Gastrocnemius medialis (tissue), 4 donors: ENCODE results near the gene NAB2. TPM values are rescaled to one million over a fixed set of nuclear protein-coding genes. Genes with fewer than 3 reads are reported as not detected.

Source experiments
- ATAC-seq, 2 donors: fragments of 150-250 bp; one replicate each; pipeline ENCODE4 v1.9.1; 2016
- DNase-seq, 2 donors: peaks; one replicate each; pipeline ENCODE4 v3.0.0-alpha.2; 2019
- H3K27ac ChIP-seq, 4 donors: fragments of 200-600 bp; sonication (generic); 1 replicate in 1 of 4; 2 replicates in 3 of 4; pipeline ENCODE4 v1.5.1; 2016 to 2018; ENCODE audit warnings: mild to moderate bottlenecking in 2 of 4, moderate library complexity in 1 of 4
- H3K27me3 ChIP-seq, 3 donors: fragments of 200-600 bp; sonication (generic) in 2 of 3; 1 replicate in 1 of 3; 2 replicates in 2 of 3; pipeline versions ENCODE4 v1.5.1 to v1.6.0; 2016 to 2019; ENCODE audit warnings: mild to moderate bottlenecking in 1 of 3, moderate library complexity in 1 of 3
- H3K36me3 ChIP-seq, 2 donors: fragments of 200-600 bp; sonication (generic) in 1 of 2; one replicate each; pipeline ENCODE4 v1.5.1; 2017 to 2018
- H3K4me1 ChIP-seq, 2 donors: fragments of 200-600 bp; sonication (generic) in 1 of 2; one replicate each; pipeline ENCODE4 v1.5.1; 2016 to 2017; ENCODE audit warnings: mild to moderate bottlenecking in 2 of 2
- H3K4me3 ChIP-seq, 4 donors: fragments of 200-600 bp; sonication (generic) in 3 of 4; 1 replicate in 1 of 4; 2 replicates in 3 of 4; pipeline ENCODE4 v1.5.1; 2016 to 2019; ENCODE audit warnings: mild to moderate bottlenecking in 2 of 4
- H3K9me3 ChIP-seq, 3 donors: fragments of 200-600 bp; sonication (generic) in 2 of 3; 1 replicate in 1 of 3; 2 replicates in 2 of 3; pipeline ENCODE4 v1.5.1; 2016 to 2019
- POLR2A ChIP-seq, 2 donors: fragments of 450-650 bp; IDR thresholded peaks; one replicate each; pipeline ENCODE4 v1.6.1; 2017; ENCODE audit warnings: antibody characterized with exemption in 2 of 2, mild to moderate bottlenecking in 2 of 2, moderate library complexity in 2 of 2
- in situ Hi-C, 4 donors: fragments of 200-750 bp; cut with MboI; loops; one replicate each; pipeline versions ENCODE4 v1.15.0 to v1.8.0; 2017; ENCODE audit warnings: low sequenced_read_pairs in 4 of 4
- intact Hi-C: fragments of 100-400 bp; cut with DNase I; formaldehyde crosslinking; loops from one replicate; pipeline ENCODE4 v1.15.1; 2023; ENCODE audit warnings: low total_unique reads
- total RNA-seq, 4 donors: library from RNA; depleted of rRNA; stranded (reverse); fragments of >200 nt; gene quantifications; one replicate each; pipeline versions ENCODE4 v1.1.0 to v1.2.3, GENCODE V29; 2016
- TF ChIP-seq, protein P1 (sequence below), 5 experiments: fragments of 450-650 bp in 3 of 5; fragments of 200-600 bp in 2 of 5; sonication (generic) in 2 of 5; IDR thresholded peaks in 4 of 5; conservative IDR thresholded peaks in 1 of 5; 1 replicate in 4 of 5; 2 replicates in 1 of 5; pipeline ENCODE4 v1.5.1; 2016 to 2019; ENCODE audit warnings: antibody characterized with exemption in 5 of 5, mild to moderate bottlenecking in 3 of 5, moderate library complexity in 3 of 5

NAB2 gene
- total RNA-seq, 4 donors from 2014 or later: 4.8 to 9.5 (median 5.5) TPM

DNA sequence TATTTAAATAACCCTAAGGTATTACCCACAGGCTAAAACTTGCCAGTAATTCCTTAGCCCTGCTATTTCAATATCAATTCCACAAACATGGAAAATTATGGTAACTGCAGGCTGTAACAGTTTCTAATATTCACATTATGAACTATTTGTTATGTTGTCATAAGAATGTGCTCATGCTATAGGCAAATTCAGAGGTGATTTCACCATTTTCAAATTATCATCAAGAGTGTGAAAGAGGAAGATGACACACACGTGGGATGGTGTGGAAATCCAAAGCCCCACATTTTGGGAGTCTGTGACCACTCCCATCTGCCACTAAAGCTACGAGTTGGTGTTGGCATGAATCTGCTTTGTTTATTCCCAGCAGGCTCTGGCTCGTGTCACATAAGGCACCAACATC is 33.1 kb upstream of the NAB2 start:
- in situ Hi-C loops (no loop called here), intact Hi-C loops (no loop called here)
- no peak for ATAC-seq
- Histone ChIP-seq H3K36me3 (peaks cover 0 to 26% of the 10 kb centered on the region in 2 donors), H3K27ac (no peak overlapping the region), H3K27me3 (no peaks in the 10 kb centered on the region), H3K9me3 (no peaks in the 10 kb centered on the region), H3K4me3 (no peak overlapping the region), H3K4me1 (no peaks in the 10 kb centered on the region)
- no peak for DNase-seq
- TF ChIP-seq POLR2A (IDR thresholded peaks at IDR 0.05): no peak
- TF ChIP-seq, protein P1, sequence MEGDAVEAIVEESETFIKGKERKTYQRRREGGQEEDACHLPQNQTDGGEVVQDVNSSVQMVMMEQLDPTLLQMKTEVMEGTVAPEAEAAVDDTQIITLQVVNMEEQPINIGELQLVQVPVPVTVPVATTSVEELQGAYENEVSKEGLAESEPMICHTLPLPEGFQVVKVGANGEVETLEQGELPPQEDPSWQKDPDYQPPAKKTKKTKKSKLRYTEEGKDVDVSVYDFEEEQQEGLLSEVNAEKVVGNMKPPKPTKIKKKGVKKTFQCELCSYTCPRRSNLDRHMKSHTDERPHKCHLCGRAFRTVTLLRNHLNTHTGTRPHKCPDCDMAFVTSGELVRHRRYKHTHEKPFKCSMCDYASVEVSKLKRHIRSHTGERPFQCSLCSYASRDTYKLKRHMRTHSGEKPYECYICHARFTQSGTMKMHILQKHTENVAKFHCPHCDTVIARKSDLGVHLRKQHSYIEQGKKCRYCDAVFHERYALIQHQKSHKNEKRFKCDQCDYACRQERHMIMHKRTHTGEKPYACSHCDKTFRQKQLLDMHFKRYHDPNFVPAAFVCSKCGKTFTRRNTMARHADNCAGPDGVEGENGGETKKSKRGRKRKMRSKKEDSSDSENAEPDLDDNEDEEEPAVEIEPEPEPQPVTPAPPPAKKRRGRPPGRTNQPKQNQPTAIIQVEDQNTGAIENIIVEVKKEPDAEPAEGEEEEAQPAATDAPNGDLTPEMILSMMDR (IDR thresholded peaks at IDR 0.05 in 4 of 5, conservative IDR thresholded peaks at IDR 0.05 in 1 of 5): no peak

DNA sequence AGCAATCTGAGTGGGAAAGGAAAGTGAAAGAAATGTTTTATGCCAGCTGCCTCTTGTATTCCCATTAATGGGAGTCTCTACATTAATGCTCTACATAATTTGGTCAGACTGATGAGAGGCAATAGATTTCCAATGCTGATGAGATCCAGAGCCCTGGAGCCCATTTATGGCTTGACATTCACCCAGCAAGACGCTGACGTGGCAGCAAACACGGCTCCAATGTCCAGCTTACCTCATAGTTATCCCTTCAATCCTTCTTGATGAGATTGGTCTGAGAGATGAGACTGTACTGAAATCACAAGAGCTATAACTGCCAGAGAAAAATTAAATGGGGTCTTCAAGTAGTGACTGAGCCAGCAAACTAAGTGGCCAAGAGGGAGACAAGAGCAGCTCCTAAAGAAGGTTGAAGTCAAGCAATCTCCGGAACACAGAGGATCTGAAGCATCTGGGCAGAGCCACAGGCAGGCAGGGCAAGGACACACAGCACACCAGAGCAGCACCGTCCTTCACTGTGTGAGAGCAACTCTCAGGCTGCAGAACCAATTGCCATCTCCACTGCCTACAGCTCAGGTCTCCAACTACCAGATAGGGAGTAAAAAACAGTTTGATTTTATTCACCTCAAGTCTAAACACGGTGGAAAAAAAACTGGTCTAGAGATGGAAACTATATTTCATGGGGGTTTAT is 31.7 kb upstream of the NAB2 start:
- no peak overlapping the region for H3K27ac ChIP-seq
- in situ Hi-C loops: no loop called here

DNA sequence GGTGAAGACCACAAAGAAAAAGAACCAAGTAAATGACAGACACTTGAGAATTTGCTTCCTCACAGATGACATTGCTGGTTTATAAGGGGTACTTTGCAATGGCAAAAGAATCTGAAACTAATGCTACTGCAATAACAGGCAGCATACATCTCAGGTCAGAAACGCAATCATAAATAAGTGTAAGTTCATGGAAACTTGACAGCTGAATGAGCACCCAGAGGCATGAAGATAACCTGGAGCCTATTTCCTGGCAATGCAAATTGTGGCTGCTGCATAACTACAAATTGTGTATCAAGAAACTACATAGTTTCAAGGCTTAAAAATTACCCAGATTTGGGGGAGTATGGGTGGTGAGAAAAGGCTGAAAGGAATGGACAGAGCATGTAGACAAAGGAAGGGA is 30.5 kb upstream of the NAB2 start:
- Histone ChIP-seq H3K4me3 (no peak overlapping the region), H3K4me1 (no peaks in the 10 kb centered on the region), H3K27ac (no peak overlapping the region), H3K36me3 (peaks cover 0 to 26% of the 10 kb centered on the region in 2 donors), H3K27me3 (no peaks in the 10 kb centered on the region), H3K9me3 (no peaks in the 10 kb centered on the region)
- intact Hi-C loops (no loop called here), in situ Hi-C loops (no loop called here)
- no peak for DNase-seq
- ATAC-seq: no peak
- no peak for TF ChIP-seq POLR2A (IDR thresholded peaks at IDR 0.05)
- TF ChIP-seq, protein P1 (IDR thresholded peaks at IDR 0.05 in 4 of 5, conservative IDR thresholded peaks at IDR 0.05 in 1 of 5): no peak

More for the DNA sequence above, 31.7 kb upstream of the NAB2 start:
- H3K9me3 ChIP-seq: no peaks in the 10 kb centered on the region
- no peak for TF ChIP-seq POLR2A (IDR thresholded peaks at IDR 0.05)
- TF ChIP-seq, protein P1 (IDR thresholded peaks at IDR 0.05 in 4 of 5, conservative IDR thresholded peaks at IDR 0.05 in 1 of 5): no peak
- H3K36me3 ChIP-seq: peaks cover 0 to 26% of the 10 kb centered on the region in 2 donors
- no peak overlapping the region for H3K4me3 ChIP-seq
- intact Hi-C loops: no loop called here
- H3K27me3 ChIP-seq: no peaks in the 10 kb centered on the region
- H3K4me1 ChIP-seq: no peaks in the 10 kb centered on the region
- no peak for ATAC-seq
- DNase-seq: no peak

DNA sequence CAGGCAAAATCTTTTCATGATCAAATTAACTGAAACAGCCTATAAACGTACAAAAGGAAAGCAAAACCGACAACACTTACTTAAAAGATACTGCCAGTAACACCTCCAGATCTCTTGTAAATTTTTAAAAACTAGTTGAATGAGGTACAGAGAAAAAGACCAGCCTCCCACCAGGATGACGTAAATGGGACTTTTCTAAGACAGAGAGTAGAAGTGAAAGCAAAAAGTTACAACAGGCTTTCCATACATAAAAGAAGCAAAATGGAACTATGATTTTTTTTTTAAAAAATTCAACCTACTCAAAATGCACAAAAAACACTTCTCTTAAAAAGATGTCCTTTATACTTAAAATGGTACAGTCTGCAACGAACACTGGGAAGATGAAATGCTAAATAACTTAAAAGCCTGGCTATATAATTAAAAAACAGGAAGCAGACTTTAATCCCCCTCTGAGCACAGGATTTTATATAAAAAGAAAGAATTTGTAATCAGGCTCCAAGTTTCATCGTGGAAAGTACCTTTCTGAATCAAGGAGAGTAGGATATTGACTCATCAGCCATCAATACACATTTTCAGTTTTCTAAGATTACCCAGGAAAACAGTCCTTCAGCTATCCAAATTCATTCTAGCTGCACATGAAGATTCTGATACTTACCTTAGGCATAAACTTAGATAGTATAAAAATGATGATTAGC is 24.8 kb upstream of the NAB2 start:
- intact Hi-C loops: loop anchor here (5.0 kb wide), 1 partner anchor 307 kb away; no protein-coding TSS in a partner anchor
- DNase-seq: no peak
- Histone ChIP-seq H3K27ac (no peak overlapping the region), H3K4me1 (no peaks in the 10 kb centered on the region), H3K36me3 (peaks cover 0 to 16% of the 10 kb centered on the region in 2 donors), H3K4me3 (no peak overlapping the region), H3K9me3 (no peaks in the 10 kb centered on the region), H3K27me3 (no peaks in the 10 kb centered on the region)
- TF ChIP-seq, protein P1 (IDR thresholded peaks at IDR 0.05 in 4 of 5, conservative IDR thresholded peaks at IDR 0.05 in 1 of 5): no peak
- no peak for ATAC-seq
- in situ Hi-C loops: loop anchor here in 3 of 4 donors (10.0 kb wide), 3 partner anchors 51 to 121 kb away; partner anchors contain the start of gene STAT6 (in 1 of the 3)
